PFSK-1 (cell line): ENCODE results near the gene MRPS12.

Source experiments
- FOXP2 ChIP-seq: optimal IDR thresholded peaks from 2 replicates; pipeline ENCODE3; 2011; ENCODE audit warnings: borderline replicate concordance, control low read depth, inconsistent platforms; ENCODE audit not compliant: insufficient read depth; ENCODE audit errors: extremely low read length, extremely low read depth
- POLR2AphosphoS5 ChIP-seq: IDR thresholded peaks from 2 replicates; pipeline ENCODE4 v1.6.1; 2012; ENCODE audit warnings: low read depth, mild to moderate bottlenecking, control low read depth, low read length, moderate library complexity
- REST ChIP-seq, 2 experiments: IDR thresholded peaks; 2 replicates each; pipeline versions ENCODE4 v1.6.1 to v1.8.0; 2011 to 2012; ENCODE audit warnings: low read depth in 2 of 2, low read length in 2 of 2, control low read depth in 1 of 2, inconsistent platforms in 1 of 2, mild to moderate bottlenecking in 1 of 2, moderate library complexity in 1 of 2; ENCODE audit not compliant: insufficient read depth in 1 of 2
- SIN3A ChIP-seq: IDR thresholded peaks from 2 replicates; pipeline ENCODE4 v1.6.1; 2012; ENCODE audit warnings: mild to moderate bottlenecking, low read length, moderate library complexity, borderline replicate concordance; ENCODE audit not compliant: insufficient read depth
- TAF1 ChIP-seq: IDR thresholded peaks from 2 replicates; pipeline ENCODE4 v1.6.1; 2012; ENCODE audit warnings: low read length, control low read depth, borderline replicate concordance; ENCODE audit not compliant: insufficient read depth

Gene MRPS12

GRCh38 chr19:38890686-38891085, 40.1 kb upstream of the MRPS12 start:
- TF ChIP-seq REST (IDR thresholded peaks at IDR 0.05; ENCODE audit: insufficient read depth in 1 of 2, low read depth in 2 of 2, low read length in 2 of 2) (no peak), SIN3A (no peak), POLR2AphosphoS5 (no peak), FOXP2 (no peak)

GRCh38 chr19:38891771-38892170, 39.0 kb upstream of the MRPS12 start:
- no peak for TF ChIP-seq POLR2AphosphoS5
- no peak for TF ChIP-seq REST (IDR thresholded peaks at IDR 0.05; ENCODE audit: insufficient read depth in 1 of 2, low read depth in 2 of 2, low read length in 2 of 2)
- no peak for TF ChIP-seq SIN3A
- TF ChIP-seq FOXP2, result no peak
- no peak for TF ChIP-seq TAF1

GRCh38 chr19:38892841-38893240, 37.9 kb upstream of the MRPS12 start:
- TF ChIP-seq TAF1 (no peak), POLR2AphosphoS5 (no peak), SIN3A (no peak)

- TF ChIP-seq SIN3A, result no peak
- TF ChIP-seq FOXP2, result peak; percentile 67
- no peak for TF ChIP-seq TAF1
- TF ChIP-seq REST (IDR thresholded peaks at IDR 0.05; ENCODE audit: insufficient read depth in 1 of 2, low read depth in 2 of 2, low read length in 2 of 2), result no peak
- 0 out of 2 replicates have a peak, but pooled peaks have one; percentile 30 for TF ChIP-seq POLR2AphosphoS5
Measured at GRCh38 chr19:38893341-38893771, 37.4 kb upstream of the MRPS12 start.

- no peak for TF ChIP-seq POLR2AphosphoS5
- no peak for TF ChIP-seq FOXP2
- TF ChIP-seq TAF1, result no peak
- no peak for TF ChIP-seq REST (IDR thresholded peaks at IDR 0.05; ENCODE audit: insufficient read depth in 1 of 2, low read depth in 2 of 2, low read length in 2 of 2)
- TF ChIP-seq SIN3A, result no peak
Measured at GRCh38 chr19:38894968-38895367, 35.8 kb upstream of the MRPS12 start.
